ENCODE data around the gene FHL1. TPM values are rescaled to one million over a fixed set of nuclear protein-coding genes. Genes with fewer than 3 reads are reported as not detected.

FHL1 gene
- total RNA-seq, 1 donor from 2014 or later, result 1,867 TPM

DNA sequence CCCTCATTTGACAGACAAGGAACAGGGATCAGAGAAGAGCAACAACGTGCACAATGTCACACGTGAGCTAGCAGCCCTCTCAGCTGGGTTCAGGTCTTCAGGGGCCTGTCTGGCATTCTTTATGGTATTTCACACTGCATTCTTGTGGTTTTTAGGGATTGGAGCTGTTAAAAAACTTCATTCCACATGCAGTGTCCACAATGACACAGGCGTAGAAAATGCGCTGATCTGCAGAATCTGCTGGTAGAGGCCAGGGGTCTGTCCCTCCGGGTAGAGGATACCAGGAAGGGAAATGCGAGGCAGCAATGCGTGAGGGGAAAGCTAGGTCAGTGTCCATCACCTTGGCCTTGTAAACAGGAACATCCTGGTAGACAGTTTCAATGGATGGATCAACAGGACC, 67.2 kb downstream of the FHL1 start:
- no peak overlapping the region for H3K27ac ChIP-seq (replicated peaks)
- intact Hi-C loops (cut with micrococcal nuclease), result no loop called here
- peaks cover 40% of the 10 kb centered on the region for H3K36me3 ChIP-seq
- no peaks in the 10 kb centered on the region for H3K9me3 ChIP-seq (replicated peaks)
- H3K27me3 ChIP-seq (ENCODE audit: low read depth), result no peaks in the 10 kb centered on the region
- no peak for DNase-seq
- no peak overlapping the region for H3K4me3 ChIP-seq
- TF ChIP-seq CTCF (IDR thresholded peaks at IDR 0.05; ENCODE audit: borderline replicate concordance), result no peak
- peaks cover 16% of the 10 kb centered on the region for H3K4me1 ChIP-seq

DNA sequence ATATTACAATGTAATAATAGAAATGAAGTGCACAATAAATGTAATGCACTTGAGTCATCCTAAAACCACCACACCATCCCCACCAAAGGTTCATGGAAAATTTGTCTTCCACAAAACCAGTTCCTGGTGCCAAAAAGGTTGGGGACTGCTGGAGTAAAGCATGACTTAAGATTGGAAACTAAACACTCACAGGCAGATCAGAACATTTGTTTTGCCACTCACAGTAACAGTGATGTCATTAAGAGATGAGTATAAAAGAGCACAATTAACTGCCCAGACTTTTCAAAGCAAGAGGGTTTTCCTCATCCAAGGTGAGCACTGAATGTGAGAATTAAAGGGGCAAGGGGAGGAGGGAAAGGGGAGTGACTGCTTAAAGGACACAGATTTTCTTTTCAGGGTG, 68.2 kb downstream of the FHL1 start:
- DNase-seq, result no peak
- TF ChIP-seq CTCF (IDR thresholded peaks at IDR 0.05; ENCODE audit: borderline replicate concordance), result no peak
- Histone ChIP-seq H3K27me3 (ENCODE audit: low read depth) (no peaks in the 10 kb centered on the region), H3K9me3 (replicated peaks) (no peaks in the 10 kb centered on the region), H3K4me3 (no peak overlapping the region), H3K27ac (replicated peaks) (no peak overlapping the region), H3K36me3 (peaks cover 41% of the 10 kb centered on the region), H3K4me1 (peaks cover 6% of the 10 kb centered on the region)
- intact Hi-C loops (cut with micrococcal nuclease), result no loop called here

GRCh38 chrX:136219893-136220292, 72.6 kb downstream of the FHL1 start:
- H3K4me3 ChIP-seq, result no peak overlapping the region
- no peaks in the 10 kb centered on the region for H3K4me1 ChIP-seq
- no peak overlapping the region for H3K27ac ChIP-seq (replicated peaks)
- peaks cover 74% of the 10 kb centered on the region for H3K36me3 ChIP-seq
- no peaks in the 10 kb centered on the region for H3K27me3 ChIP-seq (ENCODE audit: low read depth)
- no peak for TF ChIP-seq CTCF (IDR thresholded peaks at IDR 0.05; ENCODE audit: borderline replicate concordance)
- H3K9me3 ChIP-seq (replicated peaks), result no peaks in the 10 kb centered on the region
- DNase-seq, result no peak
- intact Hi-C loops (cut with micrococcal nuclease), result no loop called here

DNA sequence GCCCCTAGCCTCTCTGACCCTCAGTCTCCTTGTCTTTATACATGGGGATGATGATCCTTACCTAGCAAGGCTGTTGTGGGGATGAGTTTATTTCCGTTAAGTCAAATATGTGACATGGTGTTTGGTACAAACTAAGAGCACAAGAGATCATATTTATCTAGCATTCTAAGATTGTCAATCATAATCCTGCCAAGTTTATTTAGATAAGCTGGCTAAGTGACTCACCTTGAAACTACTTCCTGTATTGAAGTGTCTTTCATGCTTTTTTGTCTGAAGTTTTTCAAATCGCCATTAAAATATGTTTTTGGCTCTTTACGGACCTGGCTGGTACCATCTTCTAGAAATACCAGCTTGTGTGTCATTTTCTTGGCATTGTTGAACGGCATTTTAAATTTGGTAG, 73.2 kb downstream of the FHL1 start:
- H3K4me1 ChIP-seq, result no peaks in the 10 kb centered on the region
- H3K27me3 ChIP-seq (ENCODE audit: low read depth), result no peaks in the 10 kb centered on the region
- no peak for DNase-seq
- H3K36me3 ChIP-seq, result peaks cover 78% of the 10 kb centered on the region
- no peak for TF ChIP-seq CTCF (IDR thresholded peaks at IDR 0.05; ENCODE audit: borderline replicate concordance)
- H3K4me3 ChIP-seq, result no peak overlapping the region
- H3K9me3 ChIP-seq (replicated peaks), result no peaks in the 10 kb centered on the region
- intact Hi-C loops (cut with micrococcal nuclease), result no loop called here
- no peak overlapping the region for H3K27ac ChIP-seq (replicated peaks)

GRCh38 chrX:136220951-136221350, 73.6 kb downstream of the FHL1 start:
- Histone ChIP-seq H3K27me3 (ENCODE audit: low read depth) (no peaks in the 10 kb centered on the region), H3K9me3 (replicated peaks) (no peaks in the 10 kb centered on the region), H3K27ac (replicated peaks) (no peak overlapping the region), H3K4me3 (no peak overlapping the region), H3K4me1 (no peaks in the 10 kb centered on the region), H3K36me3 (peaks cover 79% of the 10 kb centered on the region)
- intact Hi-C loops (cut with micrococcal nuclease), result no loop called here
- no peak for TF ChIP-seq CTCF (IDR thresholded peaks at IDR 0.05; ENCODE audit: borderline replicate concordance)
- DNase-seq, result no peak
